Mesenchymal stem cell (in vitro differentiated cells and primary cell): ENCODE results near the gene RUNX1.

Experiments
- DNase-seq: peaks from one replicate; pipeline ENCODE4 v3.0.0-alpha.2; 2013
- H2AFZ ChIP-seq: one replicate; pipeline ENCODE4 v1.6.1; 2013; ENCODE audit warnings: low read depth, mild to moderate bottlenecking, control low read depth, inconsistent platforms, low read length, moderate library complexity
- H2AK5ac ChIP-seq: 2 replicates; pipeline ENCODE4 v1.6.1; 2013; ENCODE audit warnings: low read length, moderate library complexity, mild to moderate bottlenecking, inconsistent platforms; ENCODE audit not compliant: severe bottlenecking
- H2BK120ac ChIP-seq: one replicate; pipeline ENCODE4 v1.6.1; 2013; ENCODE audit warnings: low read depth, mild to moderate bottlenecking, inconsistent platforms, low read length, moderate library complexity
- H2BK12ac ChIP-seq, 2 experiments: one replicate each; pipeline ENCODE4 v1.6.1; 2013; ENCODE audit warnings: inconsistent platforms in 2 of 2, low read length in 2 of 2, mild to moderate bottlenecking in 2 of 2, moderate library complexity in 2 of 2, control low read depth in 1 of 2
- H2BK15ac ChIP-seq: one replicate; pipeline ENCODE4 v1.6.1; 2013; ENCODE audit warnings: mild to moderate bottlenecking, low read depth, inconsistent platforms; ENCODE audit not compliant: poor library complexity, severe bottlenecking
- H2BK5ac ChIP-seq: 2 replicates; pipeline ENCODE4 v1.6.1; 2013; ENCODE audit warnings: low read depth, mild to moderate bottlenecking, low read length, control low read depth, inconsistent platforms; ENCODE audit not compliant: poor library complexity, severe bottlenecking
- H3K14ac ChIP-seq, 2 experiments: one replicate each; pipeline ENCODE4 v1.6.1; 2013; ENCODE audit warnings: inconsistent platforms in 2 of 2, low read length in 2 of 2, control low read depth in 1 of 2, mild to moderate bottlenecking in 1 of 2, moderate library complexity in 1 of 2
- H3K18ac ChIP-seq, 2 experiments: one replicate each; pipeline ENCODE4 v1.6.1; 2013; ENCODE audit warnings: inconsistent platforms in 2 of 2, low read length in 2 of 2, control low read depth in 1 of 2, low read depth in 1 of 2, mild to moderate bottlenecking in 1 of 2
- H3K23ac ChIP-seq, 2 experiments: one replicate each; pipeline ENCODE4 v1.6.1; 2013; ENCODE audit warnings: inconsistent platforms in 2 of 2, low read length in 2 of 2, mild to moderate bottlenecking in 2 of 2, moderate library complexity in 2 of 2, control low read depth in 1 of 2
- H3K27ac ChIP-seq: 2 replicates; pipeline ENCODE4 v1.5.1; 2013; ENCODE audit warnings: mild to moderate bottlenecking, moderate library complexity, low read length, control low read depth, inconsistent platforms; ENCODE audit not compliant: poor library complexity, severe bottlenecking
- H3K27me3 ChIP-seq, 2 experiments: 2 replicates each; pipeline versions ENCODE4 v1.6.1 to v1.7.0; 2013; ENCODE audit warnings: low read length in 2 of 2, mild to moderate bottlenecking in 2 of 2, moderate library complexity in 2 of 2, control low read depth in 1 of 2, inconsistent platforms in 1 of 2; ENCODE audit not compliant: control insufficient read depth in 1 of 2, insufficient read depth in 1 of 2
- H3K36me3 ChIP-seq, 2 experiments: 2 replicates each; pipeline versions ENCODE4 v1.6.1 to v1.7.0; 2013; ENCODE audit warnings: low read length in 2 of 2, control low read depth in 1 of 2, inconsistent platforms in 1 of 2, low read depth in 1 of 2, mild to moderate bottlenecking in 1 of 2; ENCODE audit not compliant: insufficient read depth in 2 of 2, control insufficient read depth in 1 of 2
- H3K4ac ChIP-seq, 2 experiments: one replicate each; pipeline ENCODE4 v1.6.1; 2013; ENCODE audit warnings: inconsistent platforms in 2 of 2, low read length in 2 of 2, mild to moderate bottlenecking in 2 of 2, moderate library complexity in 2 of 2, control low read depth in 1 of 2, low read depth in 1 of 2
- H3K4me1 ChIP-seq: 2 replicates; pipeline ENCODE4 v1.6.1; 2013; ENCODE audit warnings: low read depth, low read length, control low read depth; ENCODE audit not compliant: control insufficient read depth, insufficient read depth
- H3K4me2 ChIP-seq: 2 replicates; pipeline ENCODE4 v1.6.1; 2013; ENCODE audit warnings: low read length, mild to moderate bottlenecking, inconsistent platforms; ENCODE audit not compliant: poor library complexity, severe bottlenecking
- H3K4me3 ChIP-seq, 2 experiments: 2 replicates each; pipeline versions ENCODE4 v1.5.1 to v1.7.0; 2013; ENCODE audit warnings: low read length in 2 of 2, mild to moderate bottlenecking in 2 of 2, control low read depth in 1 of 2, low read depth in 1 of 2; ENCODE audit not compliant: insufficient read depth in 1 of 2
- H3K79me1 ChIP-seq: replicated peaks from 2 replicates; pipeline ENCODE4 v1.6.1; 2013; ENCODE audit warnings: mild to moderate bottlenecking, control low read depth, low read length, inconsistent platforms; ENCODE audit not compliant: poor library complexity, severe bottlenecking
- H3K9ac ChIP-seq: 2 replicates; pipeline ENCODE4 v1.7.0; 2013; ENCODE audit warnings: mild to moderate bottlenecking, low read length, moderate library complexity
- H3K9me3 ChIP-seq: 2 replicates; pipeline ENCODE4 v1.7.0; 2013; ENCODE audit warnings: mild to moderate bottlenecking, low read length; ENCODE audit not compliant: control insufficient read depth
- H4K8ac ChIP-seq: one replicate; pipeline ENCODE4 v1.6.1; 2013; ENCODE audit warnings: inconsistent platforms, mild to moderate bottlenecking, low read length, moderate library complexity
- H4K91ac ChIP-seq: one replicate; pipeline ENCODE4 v1.6.1; 2013; ENCODE audit warnings: mild to moderate bottlenecking, low read length, inconsistent platforms
- WGBS: methylation state at CpG from one replicate; pipeline ENCODE4 v1.1.7; 2013; ENCODE audit warnings: mixed read lengths; 5-methylcytosine and 5-hydroxymethylcytosine counted together

RUNX1 gene

DNA sequence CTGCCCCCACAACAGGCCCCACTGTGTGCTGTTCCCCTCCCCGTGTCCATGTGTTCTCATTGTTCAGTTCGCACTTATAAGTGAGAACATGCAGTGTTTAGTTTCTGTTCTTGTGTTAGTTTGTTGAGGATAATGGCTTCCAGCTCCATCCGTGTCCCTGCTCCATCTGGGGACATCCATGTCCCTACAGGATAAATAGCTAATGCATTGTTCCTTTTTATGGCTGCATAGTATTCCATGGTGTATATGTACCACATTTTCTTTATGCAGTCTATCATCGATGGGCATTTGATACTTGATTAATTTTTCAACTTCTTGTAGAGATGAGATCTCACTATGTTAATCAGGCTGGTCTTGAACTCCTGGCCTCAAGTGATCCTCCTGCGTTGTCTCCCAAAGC lies 44.4 kb upstream of the RUNX1 start:
- H4K91ac ChIP-seq: no peak overlapping the region
- H3K79me1 ChIP-seq: no peaks in the 10 kb centered on the region
- H2BK5ac ChIP-seq: no peak overlapping the region
- no peak overlapping the region for H3K4ac ChIP-seq
- H3K9ac ChIP-seq: no peak overlapping the region
- H3K27me3 ChIP-seq: no peaks in the 10 kb centered on the region
- H3K27ac ChIP-seq: no peak overlapping the region
- H3K18ac ChIP-seq: no peak overlapping the region
- H2BK15ac ChIP-seq: no peak overlapping the region
- H3K14ac ChIP-seq: no peak overlapping the region
- H2AFZ ChIP-seq: no peak overlapping the region
- no peak overlapping the region for H2AK5ac ChIP-seq
- H3K9me3 ChIP-seq: no peaks in the 10 kb centered on the region
- no peak for DNase-seq
- H3K4me1 ChIP-seq: no peaks in the 10 kb centered on the region
- H4K8ac ChIP-seq: no peak overlapping the region
- no peak overlapping the region for H2BK12ac ChIP-seq
- no peak overlapping the region for H3K4me2 ChIP-seq
- no peaks in the 10 kb centered on the region for H3K36me3 ChIP-seq
- no peak overlapping the region for H2BK120ac ChIP-seq
- H3K23ac ChIP-seq: no peak overlapping the region
- 96% methylated on average over 4 of the region's 5 CpGs for WGBS
- no peak overlapping the region for H3K4me3 ChIP-seq

DNA sequence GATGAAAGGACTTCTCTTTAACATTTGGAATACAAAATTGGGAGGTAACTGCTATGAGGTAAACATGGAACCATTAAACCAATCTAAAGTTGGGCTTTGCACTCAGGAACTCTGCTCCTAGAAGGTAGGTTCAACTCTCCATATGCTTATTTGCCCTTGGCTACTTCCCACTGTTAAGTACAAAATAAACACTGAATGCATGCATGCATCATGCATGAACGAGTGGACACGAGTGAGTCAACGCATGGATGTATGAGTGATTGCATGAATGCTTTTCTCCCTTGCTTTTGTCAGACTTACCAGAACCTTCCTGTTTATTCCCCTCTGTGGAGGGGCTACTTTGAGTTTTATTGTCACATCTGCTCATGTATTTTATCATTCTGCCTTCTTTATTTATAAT lies 42.4 kb upstream of the RUNX1 start:
- peak overlapping the region in 1 of 2 experiments; percentile 64 for H3K4ac ChIP-seq
- H3K27ac ChIP-seq: no peak overlapping the region
- DNase-seq: no peak
- H3K27me3 ChIP-seq: no peaks in the 10 kb centered on the region
- H3K9ac ChIP-seq: no peak overlapping the region
- no peak overlapping the region for H3K14ac ChIP-seq
- no peak overlapping the region for H2AFZ ChIP-seq
- H2BK12ac ChIP-seq: no peak overlapping the region
- no peaks in the 10 kb centered on the region for H3K79me1 ChIP-seq
- H3K4me3 ChIP-seq: no peak overlapping the region
- H3K4me2 ChIP-seq: no peak overlapping the region
- 92% methylated on average over 2 of the region's 3 CpGs for WGBS
- H2BK5ac ChIP-seq: no peak overlapping the region
- H3K18ac ChIP-seq: no peak overlapping the region
- H3K36me3 ChIP-seq: no peaks in the 10 kb centered on the region
- H4K91ac ChIP-seq: no peak overlapping the region
- H3K4me1 ChIP-seq: no peaks in the 10 kb centered on the region
- no peak overlapping the region for H2BK15ac ChIP-seq
- no peak overlapping the region for H4K8ac ChIP-seq
- no peak overlapping the region for H2BK120ac ChIP-seq
- no peak overlapping the region for H2AK5ac ChIP-seq
- H3K23ac ChIP-seq: no peak overlapping the region
- no peaks in the 10 kb centered on the region for H3K9me3 ChIP-seq

DNA sequence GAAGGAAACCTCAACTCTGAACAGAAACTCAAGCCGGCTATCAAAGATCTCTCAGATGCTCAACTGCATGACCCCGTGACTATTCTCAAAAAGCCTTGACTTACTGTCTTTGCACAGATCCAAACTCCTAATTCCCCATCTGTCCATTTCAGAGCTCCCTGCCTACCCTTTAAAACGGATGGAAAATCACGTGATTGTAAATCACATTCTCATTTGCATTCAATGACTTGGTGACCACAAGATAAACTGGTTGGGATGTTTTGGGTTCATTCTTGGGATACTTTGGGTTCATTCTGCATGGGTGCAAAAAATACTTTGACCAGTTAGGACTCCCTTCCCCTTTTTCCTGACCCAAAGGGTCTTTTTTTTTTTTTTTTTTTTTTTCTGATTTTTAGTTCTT lies 41.3 kb upstream of the RUNX1 start:
- H3K27me3 ChIP-seq: no peaks in the 10 kb centered on the region
- no peaks in the 10 kb centered on the region for H3K9me3 ChIP-seq
- no peaks in the 10 kb centered on the region for H3K79me1 ChIP-seq
- H3K4me1 ChIP-seq: no peaks in the 10 kb centered on the region
- no peak overlapping the region for H3K23ac ChIP-seq
- H2AFZ ChIP-seq: no peak overlapping the region
- no peak overlapping the region for H2BK12ac ChIP-seq
- H3K36me3 ChIP-seq: no peaks in the 10 kb centered on the region
- no peak overlapping the region for H3K27ac ChIP-seq
- no peak overlapping the region for H4K91ac ChIP-seq
- no peak overlapping the region for H4K8ac ChIP-seq
- 48% methylated on average over 2 of the region's 4 CpGs for WGBS
- no peak overlapping the region for H2BK15ac ChIP-seq
- no peak overlapping the region for H2BK120ac ChIP-seq
- H3K9ac ChIP-seq: no peak overlapping the region
- H2AK5ac ChIP-seq: no peak overlapping the region
- no peak overlapping the region for H3K4me3 ChIP-seq
- H3K14ac ChIP-seq: no peak overlapping the region
- no peak overlapping the region for H3K4me2 ChIP-seq
- no peak for DNase-seq
- H3K18ac ChIP-seq: peak overlapping the region in 1 of 2 experiments; percentile 29
- H2BK5ac ChIP-seq: no peak overlapping the region
- H3K4ac ChIP-seq: no peak overlapping the region

DNA sequence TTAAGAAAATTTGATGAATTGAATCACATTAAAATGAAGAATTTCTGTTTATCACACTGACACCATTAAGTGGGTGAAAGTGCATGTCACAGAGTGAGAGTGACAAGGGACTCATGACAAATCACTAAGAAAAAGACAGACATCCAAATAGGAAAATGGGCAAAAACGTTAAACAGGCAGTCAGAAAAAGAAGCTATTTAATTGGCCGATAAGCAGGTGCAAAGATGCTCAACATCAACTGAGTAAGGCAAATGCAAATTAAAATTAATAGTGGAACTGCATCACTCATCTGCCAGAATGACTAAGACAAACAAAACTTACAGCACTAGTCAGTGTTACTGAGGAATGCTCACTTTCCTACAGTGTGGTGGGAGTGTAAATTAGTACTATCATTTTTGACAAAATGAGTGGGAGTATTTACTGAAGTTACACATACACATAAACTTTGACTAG lies 39.2 kb upstream of the RUNX1 start:
- Histone ChIP-seq H3K14ac (no peak overlapping the region), H3K79me1 (no peaks in the 10 kb centered on the region), H3K4me3 (no peak overlapping the region), H2BK15ac (no peak overlapping the region), H3K36me3 (no peaks in the 10 kb centered on the region), H2BK12ac (no peak overlapping the region), H2AK5ac (no peak overlapping the region), H2AFZ (no peak overlapping the region), H4K8ac (no peak overlapping the region), H3K18ac (no peak overlapping the region), H3K27ac (no peak overlapping the region), H3K4me1 (no peaks in the 10 kb centered on the region), H3K9me3 (no peaks in the 10 kb centered on the region), H2BK5ac (no peak overlapping the region), H3K27me3 (no peaks in the 10 kb centered on the region), H2BK120ac (no peak overlapping the region), H3K9ac (no peak overlapping the region), H3K4ac (no peak overlapping the region), H3K23ac (no peak overlapping the region), H4K91ac (no peak overlapping the region), H3K4me2 (no peak overlapping the region)
- no peak for DNase-seq
- WGBS: 83% methylated on average over 2 of the region's 2 CpGs
